HG03196 (cell line): Measurements from ENCODE around the gene GABBR2.

Experiments used
- ATAC-seq: cut with Tn5 transposase; IDR thresholded peaks from one replicate; pipeline ENCODE4 v1.9.1; 2021; ENCODE audit not compliant: unreplicated experiment

The GABBR2 gene

DNA sequence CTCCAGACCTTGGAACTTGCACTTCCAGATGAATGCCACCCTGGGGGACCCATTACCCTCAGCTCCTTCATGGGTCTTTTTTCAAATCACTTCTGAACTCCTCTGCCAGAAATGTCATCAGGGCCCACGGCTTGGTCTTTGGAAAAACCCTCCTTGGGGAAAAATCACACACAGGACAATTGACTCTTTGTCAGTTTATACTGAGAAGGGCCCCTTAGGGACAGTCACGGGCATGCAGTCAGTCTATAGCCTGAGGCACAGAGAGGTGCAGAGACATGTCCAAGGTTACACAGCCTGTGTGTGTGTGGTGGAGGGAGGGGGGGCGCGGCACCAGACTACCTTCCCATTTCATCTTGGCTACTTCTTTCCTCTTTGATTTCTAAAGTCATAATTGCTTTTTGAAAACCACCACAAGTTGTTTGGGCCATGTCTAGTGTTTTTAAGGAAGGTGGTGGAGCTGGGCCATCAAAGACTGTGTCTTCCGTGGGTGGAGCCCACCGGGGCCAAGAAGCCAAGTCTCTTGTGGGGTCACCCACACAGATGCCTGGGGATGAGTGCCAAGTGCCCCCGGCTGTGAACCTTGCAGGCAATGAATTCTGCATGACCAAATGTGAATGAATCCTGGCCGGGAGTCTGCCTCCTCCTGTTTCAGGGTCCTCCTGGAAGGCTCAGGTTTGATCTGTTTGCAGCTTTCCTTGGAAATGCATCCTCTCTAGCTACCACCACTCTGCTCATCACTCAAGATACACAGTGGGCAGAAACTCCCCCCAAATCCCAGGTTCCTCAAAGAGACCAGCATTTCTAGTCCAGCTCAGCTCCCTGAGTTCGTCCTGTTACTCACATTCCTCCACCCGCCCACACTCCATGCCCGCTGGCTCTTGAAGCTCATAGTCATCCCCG is 253.2 kb downstream of the GABBR2 start:
- ATAC-seq = no peak

DNA sequence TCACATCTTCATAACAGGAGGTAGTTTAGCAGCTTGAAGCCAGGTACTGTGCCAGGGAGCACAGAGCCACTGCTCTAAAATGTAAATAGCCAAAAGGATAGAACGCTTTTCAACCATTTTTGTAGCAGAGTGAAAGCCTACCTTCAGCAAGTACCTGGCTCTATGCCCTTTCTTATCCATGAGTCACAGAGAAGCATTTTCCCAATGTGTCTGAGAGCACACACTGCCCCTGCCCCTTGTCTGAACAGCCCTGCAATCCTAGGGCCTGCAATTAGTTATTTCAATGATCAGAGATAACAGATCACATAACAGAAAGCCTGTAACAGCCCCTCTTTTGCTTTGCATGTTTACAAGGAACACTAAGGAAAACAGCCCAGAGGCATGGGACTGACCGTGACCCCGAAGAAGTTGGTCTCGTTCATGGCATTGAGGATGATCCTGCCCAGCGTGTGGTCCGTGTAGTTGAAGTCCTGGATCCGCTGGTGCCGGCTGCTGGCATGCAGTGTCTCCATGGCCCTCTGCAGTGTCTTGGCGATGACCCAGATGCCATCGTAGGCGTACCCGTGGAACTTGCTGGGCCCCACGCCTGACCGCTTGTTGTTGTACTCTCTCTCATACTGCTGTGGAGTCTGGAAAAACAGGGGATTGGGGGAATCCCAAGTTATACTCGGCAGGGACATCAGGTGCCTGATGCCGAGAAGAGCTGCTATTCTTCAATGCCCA is 255.0 kb downstream of the GABBR2 start:
- ATAC-seq = no peak

DNA sequence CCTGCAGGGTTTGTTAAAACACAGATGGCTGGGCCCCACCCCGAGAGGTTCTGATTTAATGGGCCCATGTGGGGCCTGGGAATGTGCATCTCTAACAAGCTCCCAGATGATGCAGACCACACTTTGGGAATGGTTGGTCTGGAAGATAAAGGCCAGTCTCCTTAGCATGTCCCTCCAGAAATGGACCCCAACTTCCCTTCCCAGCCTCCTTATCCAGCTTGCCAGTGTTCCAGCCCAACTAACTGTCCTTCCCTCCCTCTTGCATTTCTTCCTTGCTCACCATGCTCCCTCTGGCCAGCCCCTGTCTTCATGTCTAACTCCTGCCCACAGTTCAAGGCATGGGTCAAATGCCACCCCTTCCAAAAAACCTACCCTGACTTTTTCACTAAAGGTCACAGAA is 257.2 kb downstream of the GABBR2 start:
- no peak for ATAC-seq

DNA sequence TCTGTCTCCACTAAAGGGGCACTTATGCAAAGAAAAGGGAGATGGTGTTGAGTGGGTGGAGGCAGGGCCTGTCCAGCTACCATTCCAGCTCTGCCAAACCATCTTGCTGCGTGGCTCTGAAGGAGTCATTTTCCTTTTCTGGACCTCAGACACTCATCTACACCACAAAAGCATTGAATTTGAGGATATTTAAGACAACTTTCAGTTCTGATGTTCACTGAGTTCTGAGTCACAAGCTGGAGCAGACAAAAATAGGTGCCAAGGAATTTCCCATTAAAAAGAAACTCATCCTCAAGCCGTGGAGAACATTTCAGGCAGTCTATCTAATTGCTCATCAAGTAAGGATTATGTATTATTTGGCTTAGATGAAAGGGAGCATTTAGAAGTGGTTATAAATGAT is 258.2 kb downstream of the GABBR2 start:
- ATAC-seq = no peak

DNA sequence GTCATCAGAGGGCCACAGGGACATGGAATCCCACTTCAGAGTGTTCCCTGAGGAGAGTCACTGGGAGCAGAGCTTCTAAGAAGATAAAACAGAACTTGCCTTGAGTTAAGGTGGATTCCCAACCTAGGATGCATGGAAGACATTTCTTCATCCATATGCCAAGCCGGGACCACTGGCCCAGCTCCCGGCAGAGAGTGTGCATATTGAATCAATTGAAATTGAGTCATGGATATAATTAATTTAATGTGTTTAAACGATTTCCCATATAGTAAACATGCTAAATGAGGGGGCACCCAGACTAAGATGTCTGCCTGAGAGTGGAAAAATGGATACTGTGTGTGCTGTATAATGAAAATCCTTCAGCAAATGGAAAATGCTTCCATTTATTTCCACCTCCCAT is 258.9 kb downstream of the GABBR2 start:
- no peak for ATAC-seq

DNA sequence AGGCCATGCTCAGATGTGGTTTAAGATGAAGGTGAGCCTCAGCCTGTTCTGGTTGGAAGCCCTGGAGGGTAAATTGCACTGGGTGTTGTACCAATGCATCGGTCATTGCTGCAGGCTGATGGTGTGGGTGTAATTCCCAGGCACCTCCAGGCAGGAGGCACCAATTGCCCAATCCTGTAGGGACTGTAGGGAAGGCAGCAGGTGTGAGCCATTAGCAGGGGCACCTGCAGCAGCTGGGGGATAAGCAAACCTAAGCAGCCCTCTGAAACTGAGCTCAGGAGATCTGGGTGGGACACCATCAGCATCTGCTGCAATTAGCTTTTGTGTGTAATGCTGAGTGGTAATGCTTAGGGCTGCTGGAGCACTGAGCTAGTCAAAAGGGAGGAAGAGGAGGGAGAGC is 263.2 kb downstream of the GABBR2 start:
- ATAC-seq = no peak

DNA sequence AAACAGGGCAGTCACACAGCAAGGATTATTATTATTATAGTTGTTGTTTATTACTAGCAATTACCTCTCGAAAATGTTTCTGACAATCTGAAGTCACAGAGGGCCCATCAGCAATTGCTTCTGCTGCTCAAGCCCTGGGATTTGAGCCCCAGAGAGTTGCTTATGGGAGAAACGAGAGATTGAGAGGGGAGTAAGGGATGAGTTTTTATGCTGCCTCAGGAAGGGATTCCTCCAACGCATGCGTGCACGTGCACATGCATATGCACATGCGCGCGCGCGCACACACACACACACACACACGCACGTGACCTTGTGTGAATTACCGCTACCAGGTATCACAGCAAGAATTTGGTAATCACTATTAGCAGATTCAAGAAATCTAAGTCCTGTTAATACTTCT is 264.1 kb downstream of the GABBR2 start:
- ATAC-seq = no peak

DNA sequence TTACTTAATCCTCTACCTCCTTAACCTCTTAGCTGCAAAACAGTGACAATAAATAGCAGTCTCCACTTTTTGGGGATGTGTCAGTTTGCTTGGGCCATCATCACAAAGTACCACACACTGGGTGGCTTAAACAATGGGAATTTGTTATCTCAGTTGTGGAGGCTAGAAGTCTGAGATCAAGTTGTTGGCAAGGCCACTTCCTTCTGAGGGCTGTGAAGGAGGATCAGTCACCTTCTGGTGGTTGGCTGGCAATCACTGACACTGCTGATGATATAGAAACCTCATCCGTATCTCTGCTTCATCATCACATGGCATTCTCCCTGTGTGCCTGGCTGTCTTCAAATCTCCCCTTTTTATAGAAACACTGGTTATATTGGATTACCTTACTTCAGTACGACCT is 266.2 kb downstream of the GABBR2 start:
- no peak for ATAC-seq

DNA sequence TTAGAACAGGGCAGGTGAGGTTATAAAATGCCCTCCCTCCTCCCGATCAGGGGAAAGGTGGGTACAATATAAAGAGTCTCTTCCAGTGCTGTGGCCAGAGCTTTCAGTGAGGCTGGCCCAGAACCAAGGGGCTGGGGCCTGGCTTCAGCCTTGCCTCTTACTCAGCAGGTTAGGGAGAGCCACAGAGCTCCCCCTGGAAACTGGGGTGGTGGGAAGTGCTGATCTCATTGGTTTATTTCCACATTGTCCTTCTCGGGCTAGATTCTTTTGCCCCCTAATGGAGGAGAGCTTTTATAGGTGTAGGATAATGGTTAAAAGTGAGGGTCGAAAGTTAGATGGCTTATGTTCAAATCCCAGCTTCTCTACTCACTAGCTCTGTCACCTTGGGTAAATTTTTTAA is 266.6 kb downstream of the GABBR2 start:
- ATAC-seq = no peak

DNA sequence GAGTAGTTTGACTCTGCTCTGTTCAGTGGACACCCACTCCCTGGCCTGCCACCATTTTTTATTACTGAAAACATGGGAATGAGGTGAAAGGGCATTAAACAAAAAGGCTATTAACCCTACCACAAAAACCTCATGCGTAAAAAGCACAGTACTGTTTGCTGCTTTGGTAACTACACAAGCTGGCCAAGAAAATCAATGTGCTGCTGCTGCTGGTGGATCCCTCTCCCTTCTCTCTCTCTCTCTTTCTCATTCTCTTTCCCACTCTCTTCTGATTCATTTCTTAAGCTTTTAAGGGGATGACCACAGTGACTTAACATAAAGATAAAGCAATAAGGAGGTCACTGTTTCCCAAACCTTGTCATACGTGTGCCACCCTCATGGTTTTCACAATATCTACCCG is 270.1 kb downstream of the GABBR2 start:
- ATAC-seq = no peak

DNA sequence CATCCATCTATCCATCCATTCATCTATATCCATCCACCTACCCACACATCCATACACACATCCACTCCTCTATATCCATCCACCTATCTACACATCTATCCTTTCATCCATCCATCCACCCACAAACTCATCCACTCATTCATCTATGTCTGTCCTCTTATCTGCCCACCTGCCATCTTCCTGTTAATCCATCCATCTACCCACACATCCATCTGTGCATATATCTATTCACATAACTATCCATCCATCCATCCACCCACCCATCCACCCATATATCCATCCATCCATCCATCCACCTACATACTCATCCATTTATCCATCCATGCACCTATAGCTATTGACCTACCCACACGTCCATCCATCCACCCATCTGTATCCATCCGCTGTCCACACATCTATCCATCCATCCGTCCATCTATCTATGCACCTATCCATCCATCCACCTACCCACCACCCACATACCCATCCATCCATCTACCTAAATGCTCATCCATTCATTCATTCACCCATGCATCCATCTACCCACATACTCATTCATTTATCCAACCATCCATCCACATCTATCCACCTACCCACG is 271.2 kb downstream of the GABBR2 start:
- ATAC-seq = no peak

DNA sequence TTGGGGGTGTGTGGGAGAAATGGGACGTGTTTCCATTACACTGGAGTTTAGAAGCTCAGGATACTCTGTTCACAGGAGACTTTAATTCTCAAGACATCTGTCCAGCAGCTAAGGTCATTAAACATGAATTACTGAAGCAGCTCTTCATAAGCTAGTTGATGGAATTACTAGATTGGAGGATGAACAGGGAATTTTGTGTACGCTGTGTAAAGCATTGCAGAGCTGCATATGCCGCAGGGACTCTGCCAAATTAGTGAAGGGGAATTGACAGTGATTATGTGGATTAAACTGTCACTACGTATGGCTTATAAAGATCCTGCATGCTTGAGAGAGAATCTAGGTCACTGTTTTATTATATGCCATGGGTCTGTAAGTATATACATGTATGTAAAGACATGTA is 275.8 kb downstream of the GABBR2 start:
- ATAC-seq = no peak

DNA sequence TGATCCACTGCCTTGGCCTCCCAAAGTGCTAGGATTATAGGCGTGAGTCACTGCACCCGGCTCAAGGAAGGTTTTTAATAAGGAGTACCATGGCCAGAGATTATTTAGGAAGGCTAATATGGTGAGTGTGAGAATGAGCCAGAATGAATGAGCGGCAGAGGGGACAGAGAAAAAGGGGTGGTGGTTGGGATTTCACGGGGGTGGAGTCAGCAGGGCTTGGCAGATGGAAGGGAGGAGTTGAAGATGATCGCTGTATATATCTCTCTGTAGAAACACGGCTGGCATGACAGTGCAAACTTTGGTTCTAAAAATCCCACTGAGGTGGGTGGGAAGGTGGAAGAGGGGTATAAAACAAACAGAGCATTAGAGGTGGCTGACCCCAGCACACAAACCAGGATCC is 276.6 kb downstream of the GABBR2 start:
- no peak for ATAC-seq

DNA sequence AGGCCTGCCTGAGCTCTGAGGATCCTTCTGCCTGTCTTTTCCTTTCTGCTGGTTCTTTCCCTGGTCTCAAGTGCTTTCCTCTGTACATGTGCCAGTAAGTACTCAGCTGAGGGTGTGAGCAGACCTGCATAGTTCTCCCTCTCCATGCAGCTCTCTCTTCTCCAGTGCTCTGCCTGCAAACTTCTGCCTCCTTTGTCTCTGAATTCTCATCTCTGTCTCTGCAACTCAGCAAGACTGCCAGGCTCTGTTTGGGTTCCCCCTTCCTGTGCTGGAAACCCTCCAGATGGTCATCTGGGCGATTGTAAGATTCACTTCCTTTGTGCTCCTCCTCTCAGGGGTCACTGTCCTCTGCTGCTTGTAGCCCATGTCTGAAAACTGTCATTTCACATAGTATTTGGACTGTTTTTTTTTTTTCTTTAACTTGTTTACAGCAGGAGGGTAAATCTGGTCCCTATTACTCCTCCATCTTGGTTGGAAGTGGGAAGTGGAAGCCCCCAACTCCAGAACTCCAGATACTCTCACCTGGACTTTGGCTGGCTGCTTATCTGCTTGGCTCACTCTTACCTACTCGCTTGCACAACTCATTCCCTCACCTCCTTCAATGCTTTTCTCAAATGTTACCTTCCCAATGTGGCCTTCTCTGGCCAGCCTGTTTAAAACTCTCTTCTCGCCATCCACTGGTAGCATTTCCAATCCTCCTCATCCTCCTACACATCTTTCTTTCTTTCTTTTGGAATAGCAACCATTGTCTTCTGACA is 278.0 kb downstream of the GABBR2 start:
- ATAC-seq = no peak

DNA sequence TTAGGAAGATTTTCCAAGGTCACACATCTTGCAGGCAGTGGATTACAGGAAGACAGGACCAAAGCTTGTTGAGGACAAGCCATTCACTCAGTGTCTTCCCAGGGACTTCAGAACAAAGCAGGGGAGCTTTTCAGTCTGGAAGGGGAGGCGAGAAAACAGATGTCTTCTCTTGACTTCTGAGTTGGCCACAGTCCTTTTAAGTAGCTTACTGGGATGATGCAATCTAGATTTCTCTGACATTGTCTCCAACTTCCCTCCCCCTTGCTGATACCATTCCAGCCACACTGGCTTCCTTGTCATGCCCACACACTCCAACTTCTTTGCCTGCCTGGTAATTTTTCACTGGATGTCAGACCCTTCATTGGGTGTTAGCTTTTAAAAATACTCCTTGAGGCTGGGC is 279.1 kb downstream of the GABBR2 start:
- ATAC-seq = no peak

DNA sequence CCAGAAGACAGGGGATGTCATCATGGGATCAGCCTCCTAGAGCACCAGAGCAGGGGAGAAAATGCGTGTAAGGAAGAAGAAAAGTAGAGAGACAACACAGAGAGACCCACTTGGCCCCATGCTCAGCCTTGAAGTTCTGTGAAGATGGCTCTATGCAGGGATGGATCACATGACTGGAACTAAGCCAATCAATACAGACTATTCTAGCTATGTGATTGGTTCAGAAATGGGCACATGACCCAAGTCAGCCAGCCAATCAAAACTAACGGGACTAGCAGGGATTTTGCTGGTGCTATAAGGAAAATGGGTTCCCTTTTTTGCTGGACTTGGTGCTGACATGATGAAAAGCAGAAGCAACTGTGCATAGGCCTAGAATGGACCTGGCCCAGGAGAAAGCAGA is 280.3 kb downstream of the GABBR2 start:
- no peak for ATAC-seq

DNA sequence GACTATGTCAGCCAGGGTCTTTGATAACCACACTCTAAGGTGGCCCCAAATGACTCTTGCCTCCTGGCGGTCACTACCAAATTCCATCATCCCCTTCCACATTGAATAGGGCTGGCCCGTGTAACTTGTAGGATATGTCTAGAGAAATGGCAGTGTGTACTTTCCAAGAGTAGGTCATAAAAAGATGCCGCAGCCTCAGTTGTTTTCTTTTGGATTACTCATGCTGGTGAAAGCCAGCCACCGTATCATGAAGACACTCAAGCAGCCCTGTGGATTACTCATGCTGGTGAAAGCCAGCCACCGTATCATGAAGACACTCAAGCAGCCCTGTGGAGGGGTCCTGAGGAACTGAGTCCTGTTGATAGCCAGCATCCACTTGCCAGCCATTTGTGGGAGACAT is 281.2 kb downstream of the GABBR2 start:
- ATAC-seq = no peak

DNA sequence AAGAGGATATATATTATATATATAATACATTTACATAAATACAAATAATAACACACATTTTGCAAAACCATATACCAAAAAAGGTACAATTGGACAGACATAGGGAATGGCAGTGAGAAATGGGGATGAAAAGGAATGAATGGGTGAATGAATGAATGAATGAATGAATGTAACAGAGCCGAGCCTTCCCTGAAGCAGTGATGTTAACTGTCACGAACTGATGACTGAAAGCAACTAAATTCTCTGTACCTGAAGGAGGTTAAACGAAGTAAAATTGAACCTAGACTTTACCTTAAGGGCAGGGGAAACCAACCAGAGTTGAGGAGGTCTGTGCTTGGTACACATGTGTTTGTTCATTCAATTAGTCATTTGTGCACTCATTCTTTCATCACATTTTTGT is 283.7 kb downstream of the GABBR2 start:
- no peak for ATAC-seq

DNA sequence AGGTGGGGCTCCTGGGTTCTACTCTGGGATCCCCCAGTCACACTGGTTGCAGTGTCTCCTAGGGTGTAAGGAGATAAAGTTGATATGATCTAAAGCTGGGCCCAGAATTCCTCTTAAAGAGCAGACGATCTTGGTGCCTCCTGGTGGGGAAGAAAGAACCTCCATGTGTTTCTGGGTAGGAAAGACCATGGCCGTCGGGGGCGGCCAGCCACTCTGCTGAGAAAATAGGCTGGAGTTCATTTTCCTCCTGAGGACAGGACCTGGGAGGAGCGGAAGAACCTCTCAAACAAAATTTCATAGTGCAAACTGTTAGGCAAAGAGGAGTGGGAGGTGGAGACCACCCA is 289.5 kb downstream of the GABBR2 start:
- no peak for ATAC-seq

DNA sequence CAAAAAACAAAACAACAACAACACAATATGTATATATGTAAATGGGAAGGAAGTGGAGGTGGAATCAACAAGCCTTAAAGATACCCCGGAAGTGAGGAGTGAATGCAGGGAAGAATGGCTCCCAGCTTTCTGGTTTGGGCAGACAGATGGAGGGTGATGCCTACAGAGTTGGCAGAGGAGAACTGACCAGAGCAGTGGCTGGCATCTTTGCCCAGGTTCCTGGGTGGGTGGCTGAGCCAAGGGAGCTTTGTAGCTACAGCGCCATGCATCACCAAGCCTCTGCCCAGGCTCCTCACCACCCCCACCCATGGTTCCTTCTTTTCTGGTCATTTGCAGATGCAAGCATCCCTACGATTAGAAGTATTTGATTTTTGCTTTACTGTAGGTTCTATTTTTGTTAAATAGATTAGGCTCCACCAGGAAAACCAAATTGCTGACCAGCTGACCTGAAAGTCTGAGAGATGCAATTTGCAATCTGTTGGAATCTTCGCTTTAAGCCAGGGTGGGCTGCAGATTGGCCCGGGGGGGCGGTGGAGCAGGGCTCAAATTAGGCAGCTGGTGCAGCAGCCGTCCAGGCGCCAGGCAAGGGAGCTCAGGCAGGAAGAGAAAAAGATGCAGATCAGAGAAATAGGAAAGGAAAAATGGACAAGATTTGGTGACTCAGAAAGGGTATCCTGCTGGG is 290.0 kb downstream of the GABBR2 start:
- no peak for ATAC-seq
